GM23338 (cell line): Measurements from ENCODE around the gene SEC23IP. TPM values are rescaled to one million over a fixed set of nuclear protein-coding genes. Genes with fewer than 3 reads are reported as not detected.

Source experiments
- ATAC-seq: fragments of 200-7000 bp; cut with Tn5 transposase; 3 replicates; pipeline ENCODE4 v1.9.1; 2020
- DNase-seq: peaks from one replicate; pipeline ENCODE4 v3.0.0-alpha.2; 2015; ENCODE audit warnings: low spot score
- H2AFZ ChIP-seq: fragments of 200-600 bp; sonication (generic); 2 replicates; pipeline ENCODE4 v1.8.0; 2016; ENCODE audit warnings: antibody characterized with exemption, mild to moderate bottlenecking, moderate library complexity
- H3F3A ChIP-seq: fragments of 200-600 bp; sonication (generic); replicated peaks from 2 replicates; pipeline ENCODE4 v1.8.0; 2017; ENCODE audit warnings: antibody characterized with exemption, mixed run types, low read depth
- H3K27ac ChIP-seq: fragments of 200-600 bp; sonication (generic); 2 replicates; pipeline ENCODE4 v1.6.1; 2016; ENCODE audit warnings: low read depth
- H3K27me3 ChIP-seq: fragments of 200-600 bp; sonication (generic); 2 replicates; pipeline ENCODE4 v1.8.0; 2016; ENCODE audit warnings: mild to moderate bottlenecking, mixed run types, moderate library complexity; ENCODE audit not compliant: insufficient read depth
- H3K36me3 ChIP-seq: fragments of 200-600 bp; sonication (generic); 2 replicates; pipeline ENCODE4 v1.8.0; 2016; ENCODE audit warnings: mild to moderate bottlenecking; ENCODE audit not compliant: insufficient read depth
- H3K4me1 ChIP-seq: fragments of 200-600 bp; sonication (generic); 2 replicates; pipeline ENCODE4 v1.8.0; 2016; ENCODE audit warnings: mild to moderate bottlenecking, moderate library complexity; ENCODE audit not compliant: insufficient read depth
- H3K4me2 ChIP-seq: fragments of 200-600 bp; sonication (generic); 2 replicates; pipeline ENCODE4 v1.7.1; 2017; ENCODE audit warnings: mixed run types
- H3K4me3 ChIP-seq: fragments of 200-600 bp; sonication (generic); 2 replicates; pipeline ENCODE4 v1.6.1; 2016; ENCODE audit warnings: mixed run types
- H3K79me2 ChIP-seq: fragments of 200-600 bp; sonication (generic); replicated peaks from 2 replicates; pipeline ENCODE4 v1.8.0; 2017; ENCODE audit warnings: mild to moderate bottlenecking; ENCODE audit not compliant: insufficient read depth
- H3K9me2 ChIP-seq: fragments of 200-600 bp; sonication (generic); 2 replicates; pipeline ENCODE4 v1.8.0; 2017; ENCODE audit not compliant: insufficient read depth
- H4K20me1 ChIP-seq: fragments of 200-600 bp; sonication (generic); replicated peaks from 2 replicates; pipeline ENCODE4 v1.8.0; 2017; ENCODE audit warnings: mild to moderate bottlenecking; ENCODE audit not compliant: insufficient read depth
- H3K27ac Mint-ChIP-seq: 2 replicates; pipeline ENCODE4 v1.8.0; 2020; ENCODE audit warnings: inconsistent platforms, mild to moderate bottlenecking, moderate library complexity, mixed read lengths
- H3K27me3 Mint-ChIP-seq: 3 replicates; pipeline ENCODE4 v1.8.0; 2022; ENCODE audit warnings: low read depth, mild to moderate bottlenecking, moderate library complexity, mixed read lengths, inconsistent platforms; ENCODE audit not compliant: insufficient read depth, poor library complexity
- H3K36me3 Mint-ChIP-seq: 3 replicates; pipeline ENCODE4 v1.8.0; 2021; ENCODE audit warnings: low read depth, mild to moderate bottlenecking, inconsistent platforms, moderate library complexity, mixed read lengths
- H3K4me1 Mint-ChIP-seq: 3 replicates; pipeline ENCODE4 v1.8.0; 2020; ENCODE audit warnings: mild to moderate bottlenecking, inconsistent platforms, mixed read lengths
- H3K4me3 Mint-ChIP-seq: 3 replicates; pipeline ENCODE4 v1.8.0; 2021; ENCODE audit warnings: moderate library complexity, mild to moderate bottlenecking, inconsistent platforms, mixed read lengths
- H3K9me3 Mint-ChIP-seq: 3 replicates; pipeline ENCODE4 v1.8.0; 2020; ENCODE audit warnings: moderate library complexity, mild to moderate bottlenecking, inconsistent platforms, mixed read lengths
- CTCF ChIP-seq, 2 experiments: fragments of 200-600 bp in 1 of 2; sonication (generic) in 1 of 2; conservative IDR thresholded peaks; 2 replicates each; pipeline versions ENCODE4 v1.5.1 to v1.6.1; 2016 to 2017; ENCODE audit warnings: antibody characterized with exemption in 2 of 2, low read depth in 2 of 2, mild to moderate bottlenecking in 2 of 2, moderate library complexity in 1 of 2
- EZH2 ChIP-seq: fragments of 200-600 bp; sonication (generic); IDR thresholded peaks from one replicate; pipeline ENCODE4 v1.8.0; 2017; ENCODE audit warnings: antibody characterized with exemption, mild to moderate bottlenecking, low read depth; ENCODE audit not compliant: unreplicated experiment
- EZH2phosphoT487 ChIP-seq: fragments of 200-600 bp; sonication (generic); IDR thresholded peaks from one replicate; pipeline ENCODE4 v1.8.1; 2018; ENCODE audit warnings: antibody characterized with exemption; ENCODE audit not compliant: unreplicated experiment
- JUNB ChIP-seq: IDR thresholded peaks from one replicate; pipeline ENCODE4 v1.6.1; 2016; ENCODE audit warnings: antibody characterized with exemption; ENCODE audit not compliant: unreplicated experiment
- NANOG ChIP-seq: IDR thresholded peaks from 2 replicates; pipeline ENCODE4 v1.6.1; 2016; ENCODE audit warnings: antibody characterized with exemption, borderline replicate concordance
- POLR2AphosphoS5 ChIP-seq: IDR thresholded peaks from 2 replicates; pipeline ENCODE4 v1.6.1; 2016; ENCODE audit warnings: antibody characterized with exemption, low read depth
- REST ChIP-seq: IDR thresholded peaks from one replicate; pipeline ENCODE4 v1.6.1; 2018; ENCODE audit warnings: antibody characterized with exemption; ENCODE audit not compliant: unreplicated experiment
- STAT1 ChIP-seq: IDR thresholded peaks from one replicate; pipeline ENCODE4 v1.6.1; 2016; ENCODE audit warnings: antibody characterized with exemption; ENCODE audit not compliant: unreplicated experiment
- ZNF114 ChIP-seq: fragments of 250-450 bp; sonication (Bioruptor Pico); IDR thresholded peaks from 2 replicates; pipeline ENCODE4 v1.5.0; 2020; ENCODE audit warnings: mild to moderate bottlenecking, moderate library complexity
- polyA plus RNA-seq: library from polyadenylated mRNA; unstranded; fragments of >200 nt; fragmentation: Nextera tagmentation; extraction: Ambion mirVana; gene quantifications from 2 replicates; pipeline ENCODE4 v1.2.1, GENCODE V29; 2016
- total RNA-seq: library from RNA; depleted of rRNA; stranded (reverse); fragments of >200 nt; shearing (Covaris generic); gene quantifications from 2 replicates; pipeline ENCODE4 v1.2.3, GENCODE V29; 2014
- TF ChIP-seq, protein P1 (sequence below): fragments of 250-450 bp; sonication (Bioruptor Pico); IDR thresholded peaks from 2 replicates; pipeline ENCODE4 v1.5.0; 2020; ENCODE audit warnings: mild to moderate bottlenecking, moderate library complexity

The SEC23IP gene
- total and polyA plus RNA-seq, 2 experiments from 2014 or later = 35.2 to 35.6 TPM

DNA sequence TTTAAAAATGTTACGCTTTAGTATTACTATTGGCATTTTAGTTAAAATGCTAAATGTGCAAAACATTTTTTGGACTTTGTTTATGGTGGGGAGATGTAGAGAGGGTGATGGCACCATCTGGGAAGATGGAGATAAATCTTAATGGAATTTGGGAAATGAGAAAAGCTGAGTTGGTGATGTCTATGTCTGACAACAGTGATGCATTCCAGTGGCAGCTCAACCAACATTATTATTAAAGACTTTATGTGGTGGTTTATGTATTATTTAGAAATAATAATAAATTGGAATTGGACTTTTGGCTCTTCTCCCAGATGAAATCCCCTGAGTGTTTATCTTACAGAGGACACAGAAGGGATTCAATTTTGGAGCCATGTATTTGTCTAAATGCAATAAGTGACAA is 77.6 kb downstream of the SEC23IP start (continued):
- TF ChIP-seq REST (no peak), ZNF114 (no peak), EZH2phosphoT487 (no peak)
- TF ChIP-seq, protein P1, sequence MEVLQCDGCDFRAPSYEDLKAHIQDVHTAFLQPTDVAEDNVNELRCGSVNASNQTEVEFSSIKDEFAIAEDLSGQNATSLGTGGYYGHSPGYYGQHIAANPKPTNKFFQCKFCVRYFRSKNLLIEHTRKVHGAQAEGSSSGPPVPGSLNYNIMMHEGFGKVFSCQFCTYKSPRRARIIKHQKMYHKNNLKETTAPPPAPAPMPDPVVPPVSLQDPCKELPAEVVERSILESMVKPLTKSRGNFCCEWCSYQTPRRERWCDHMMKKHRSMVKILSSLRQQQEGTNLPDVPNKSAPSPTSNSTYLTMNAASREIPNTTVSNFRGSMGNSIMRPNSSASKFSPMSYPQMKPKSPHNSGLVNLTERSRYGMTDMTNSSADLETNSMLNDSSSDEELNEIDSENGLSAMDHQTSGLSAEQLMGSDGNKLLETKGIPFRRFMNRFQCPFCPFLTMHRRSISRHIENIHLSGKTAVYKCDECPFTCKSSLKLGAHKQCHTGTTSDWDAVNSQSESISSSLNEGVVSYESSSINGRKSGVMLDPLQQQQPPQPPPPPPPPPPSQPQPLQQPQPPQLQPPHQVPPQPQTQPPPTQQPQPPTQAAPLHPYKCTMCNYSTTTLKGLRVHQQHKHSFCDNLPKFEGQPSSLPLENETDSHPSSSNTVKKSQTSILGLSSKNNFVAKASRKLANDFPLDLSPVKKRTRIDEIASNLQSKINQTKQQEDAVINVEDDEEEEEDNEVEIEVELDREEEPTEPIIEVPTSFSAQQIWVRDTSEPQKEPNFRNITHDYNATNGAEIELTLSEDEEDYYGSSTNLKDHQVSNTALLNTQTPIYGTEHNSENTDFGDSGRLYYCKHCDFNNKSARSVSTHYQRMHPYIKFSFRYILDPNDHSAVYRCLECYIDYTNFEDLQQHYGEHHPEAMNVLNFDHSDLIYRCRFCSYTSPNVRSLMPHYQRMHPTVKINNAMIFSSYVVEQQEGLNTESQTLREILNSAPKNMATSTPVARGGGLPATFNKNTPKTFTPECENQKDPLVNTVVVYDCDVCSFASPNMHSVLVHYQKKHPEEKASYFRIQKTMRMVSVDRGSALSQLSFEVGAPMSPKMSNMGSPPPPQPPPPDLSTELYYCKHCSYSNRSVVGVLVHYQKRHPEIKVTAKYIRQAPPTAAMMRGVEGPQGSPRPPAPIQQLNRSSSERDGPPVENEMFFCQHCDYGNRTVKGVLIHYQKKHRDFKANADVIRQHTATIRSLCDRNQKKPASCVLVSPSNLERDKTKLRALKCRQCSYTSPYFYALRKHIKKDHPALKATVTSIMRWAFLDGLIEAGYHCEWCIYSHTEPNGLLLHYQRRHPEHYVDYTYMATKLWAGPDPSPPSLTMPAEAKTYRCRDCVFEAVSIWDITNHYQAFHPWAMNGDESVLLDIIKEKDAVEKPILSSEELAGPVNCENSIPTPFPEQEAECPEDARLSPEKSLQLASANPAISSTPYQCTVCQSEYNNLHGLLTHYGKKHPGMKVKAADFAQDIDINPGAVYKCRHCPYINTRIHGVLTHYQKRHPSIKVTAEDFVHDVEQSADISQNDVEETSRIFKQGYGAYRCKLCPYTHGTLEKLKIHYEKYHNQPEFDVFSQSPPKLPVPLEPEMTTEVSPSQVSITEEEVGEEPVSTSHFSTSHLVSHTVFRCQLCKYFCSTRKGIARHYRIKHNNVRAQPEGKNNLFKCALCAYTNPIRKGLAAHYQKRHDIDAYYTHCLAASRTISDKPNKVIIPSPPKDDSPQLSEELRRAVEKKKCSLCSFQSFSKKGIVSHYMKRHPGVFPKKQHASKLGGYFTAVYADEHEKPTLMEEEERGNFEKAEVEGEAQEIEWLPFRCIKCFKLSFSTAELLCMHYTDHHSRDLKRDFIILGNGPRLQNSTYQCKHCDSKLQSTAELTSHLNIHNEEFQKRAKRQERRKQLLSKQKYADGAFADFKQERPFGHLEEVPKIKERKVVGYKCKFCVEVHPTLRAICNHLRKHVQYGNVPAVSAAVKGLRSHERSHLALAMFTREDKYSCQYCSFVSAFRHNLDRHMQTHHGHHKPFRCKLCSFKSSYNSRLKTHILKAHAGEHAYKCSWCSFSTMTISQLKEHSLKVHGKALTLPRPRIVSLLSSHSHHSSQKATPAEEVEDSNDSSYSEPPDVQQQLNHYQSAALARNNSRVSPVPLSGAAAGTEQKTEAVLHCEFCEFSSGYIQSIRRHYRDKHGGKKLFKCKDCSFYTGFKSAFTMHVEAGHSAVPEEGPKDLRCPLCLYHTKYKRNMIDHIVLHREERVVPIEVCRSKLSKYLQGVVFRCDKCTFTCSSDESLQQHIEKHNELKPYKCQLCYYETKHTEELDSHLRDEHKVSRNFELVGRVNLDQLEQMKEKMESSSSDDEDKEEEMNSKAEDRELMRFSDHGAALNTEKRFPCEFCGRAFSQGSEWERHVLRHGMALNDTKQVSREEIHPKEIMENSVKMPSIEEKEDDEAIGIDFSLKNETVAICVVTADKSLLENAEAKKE (CRISPR knock-in tag) = no peak

GRCh38 chr10:119970963-119971362 is 78.4 kb downstream of the SEC23IP start:
- no peak for ATAC-seq
- H3K9me3 Mint-ChIP-seq = peaks cover 10% of the 10 kb centered on the region
- no peak for TF ChIP-seq CTCF (conservative IDR thresholded peaks at IDR 0.05; ENCODE audit: low read depth in 2 of 2)
- no peak for TF ChIP-seq EZH2phosphoT487
- no peak for TF ChIP-seq EZH2
- no peak for TF ChIP-seq REST
- no peak for TF ChIP-seq POLR2AphosphoS5
- no peak for TF ChIP-seq JUNB
- no peak for TF ChIP-seq STAT1
- TF ChIP-seq NANOG = no peak

More at GRCh38 chr10:119970963-119971362, 78.4 kb downstream of the SEC23IP start:
- H3K4me1 ChIP-seq = no peaks in the 10 kb centered on the region
- no peak overlapping the region for H3K4me3 Mint-ChIP-seq
- no peaks in the 10 kb centered on the region for H3K79me2 ChIP-seq
- no peak overlapping the region for H2AFZ ChIP-seq
- no peak overlapping the region for H3K27ac ChIP-seq
- no peaks in the 10 kb centered on the region for H3K27me3 ChIP-seq
- no peaks in the 10 kb centered on the region for H4K20me1 ChIP-seq
- H3K9me2 ChIP-seq = no peaks in the 10 kb centered on the region
- peaks cover 5% of the 10 kb centered on the region for H3K27me3 Mint-ChIP-seq
- no peak for DNase-seq
- no peak overlapping the region for H3K4me2 ChIP-seq
- no peak overlapping the region for H3K27ac Mint-ChIP-seq
- no peaks in the 10 kb centered on the region for H3K36me3 Mint-ChIP-seq
- H3K4me3 ChIP-seq = no peak overlapping the region
- H3F3A ChIP-seq = no peaks in the 10 kb centered on the region
- H3K4me1 Mint-ChIP-seq = no peaks in the 10 kb centered on the region
- H3K36me3 ChIP-seq = no peaks in the 10 kb centered on the region; the same call in 1 of the 2 replicates
